ENCODE data around the gene NECTIN1. TPM values are rescaled to one million over a fixed set of nuclear protein-coding genes. Genes with fewer than 3 reads are reported as not detected.

NECTIN1 gene
- total RNA-seq, 2 experiments from 2014 or later, result 5.8 to 14.3 TPM

GRCh38 chr11:119652907-119653659, 75.9 kb downstream of the NECTIN1 start:
- no peak for TF ChIP-seq EZH2phosphoT487 (IDR thresholded peaks at IDR 0.05; ENCODE audit: borderline replicate concordance, low read depth, low read length)
- POLR2A ChIA-PET, result interaction anchor here (0.8 kb wide), 1 partner anchor 41 kb away, joined by 4 read pairs; no protein-coding TSS in a partner anchor

GRCh38 chr11:119651802-119652584, 77.0 kb downstream of the NECTIN1 start:
- POLR2A ChIA-PET, result no interaction called here
- Histone ChIP-seq H3K9me2 (ENCODE audit: insufficient read depth, low read length) (no peaks in the 10 kb centered on the region), H3K4me1 (ENCODE audit: insufficient read depth, low read length, poor library complexity, severe bottlenecking) (no peaks in the 10 kb centered on the region), H2AFZ (ENCODE audit: low read length) (no peak overlapping the region), H3K36me3 (ENCODE audit: insufficient read depth, low read length) (no peaks in the 10 kb centered on the region), H3K4me3 (ENCODE audit: low read depth, low read length, poor library complexity, severe bottlenecking) (no peak overlapping the region), H3K27ac (ENCODE audit: low read depth, low read length, poor library complexity, severe bottlenecking) (no peak overlapping the region), H3K9me3 (ENCODE audit: low read length) (no peaks in the 10 kb centered on the region), H3K4me2 (ENCODE audit: low read length) (no peak overlapping the region), H3K79me2 (ENCODE audit: insufficient read depth, low read depth, low read length) (no peaks in the 10 kb centered on the region), H4K20me1 (ENCODE audit: insufficient read depth, low read length) (no peaks in the 10 kb centered on the region)
- BruUV-seq (replicated peaks), result no TSS peak
- DNase-seq (ENCODE audit: low spot score), result no peak
- intact Hi-C loops (cut with micrococcal nuclease; ENCODE audit: unreplicated experiment), result no loop called here
- TF ChIP-seq EZH2phosphoT487 (IDR thresholded peaks at IDR 0.05; ENCODE audit: borderline replicate concordance, low read depth, low read length) (no peak), CTCF (conservative IDR thresholded peaks at IDR 0.05; ENCODE audit: low read length) (no peak)
- CTCF ChIA-PET (ENCODE audit: unreplicated experiment), result no interaction called here

More at GRCh38 chr11:119652907-119653659, 75.9 kb downstream of the NECTIN1 start:
- Histone ChIP-seq H3K4me1 (ENCODE audit: insufficient read depth, low read length, poor library complexity, severe bottlenecking) (no peaks in the 10 kb centered on the region), H3K36me3 (ENCODE audit: insufficient read depth, low read length) (no peaks in the 10 kb centered on the region), H3K79me2 (ENCODE audit: insufficient read depth, low read depth, low read length) (no peaks in the 10 kb centered on the region), H3K9me2 (ENCODE audit: insufficient read depth, low read length) (no peaks in the 10 kb centered on the region), H3K9me3 (ENCODE audit: low read length) (no peaks in the 10 kb centered on the region), H2AFZ (ENCODE audit: low read length) (no peak overlapping the region), H3K27ac (ENCODE audit: low read depth, low read length, poor library complexity, severe bottlenecking) (no peak overlapping the region), H3K4me3 (ENCODE audit: low read depth, low read length, poor library complexity, severe bottlenecking) (no peak overlapping the region), H4K20me1 (ENCODE audit: insufficient read depth, low read length) (no peaks in the 10 kb centered on the region), H3K4me2 (ENCODE audit: low read length) (no peak overlapping the region)
- BruUV-seq (replicated peaks), result no TSS peak
- DNase-seq (ENCODE audit: low spot score), result no peak
- intact Hi-C loops (cut with micrococcal nuclease; ENCODE audit: unreplicated experiment), result no loop called here
- CTCF ChIA-PET (ENCODE audit: unreplicated experiment), result no interaction called here

DNA sequence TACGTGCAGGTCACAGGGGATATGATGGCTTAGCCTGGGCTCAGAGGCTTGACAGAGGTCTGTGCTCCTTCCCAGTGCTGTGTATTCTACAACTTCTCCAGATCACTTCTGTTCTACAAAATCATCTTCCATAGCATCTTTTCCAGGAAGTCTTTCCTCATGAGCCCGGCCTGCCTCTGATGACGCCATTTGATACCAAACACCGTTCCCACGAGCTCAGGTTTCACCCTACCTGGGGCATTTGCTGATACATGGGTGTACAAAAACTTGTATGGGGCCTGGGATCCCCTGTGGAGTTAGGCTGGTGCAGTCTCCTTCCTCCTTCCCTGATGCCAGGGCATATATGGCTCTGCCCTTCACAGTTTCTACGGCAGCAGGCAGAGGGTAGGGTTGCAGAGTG, 78.7 kb downstream of the NECTIN1 start:
- Histone ChIP-seq H2AFZ (ENCODE audit: low read length) (no peak overlapping the region), H3K9me2 (ENCODE audit: insufficient read depth, low read length) (no peaks in the 10 kb centered on the region), H3K36me3 (ENCODE audit: insufficient read depth, low read length) (no peaks in the 10 kb centered on the region), H3K79me2 (ENCODE audit: insufficient read depth, low read depth, low read length) (no peaks in the 10 kb centered on the region), H3K4me2 (ENCODE audit: low read length) (no peak overlapping the region), H3K9me3 (ENCODE audit: low read length) (no peaks in the 10 kb centered on the region), H3K4me3 (ENCODE audit: low read depth, low read length, poor library complexity, severe bottlenecking) (no peak overlapping the region), H3K4me1 (ENCODE audit: insufficient read depth, low read length, poor library complexity, severe bottlenecking) (no peaks in the 10 kb centered on the region), H4K20me1 (ENCODE audit: insufficient read depth, low read length) (no peaks in the 10 kb centered on the region), H3K27ac (ENCODE audit: low read depth, low read length, poor library complexity, severe bottlenecking) (no peak overlapping the region)
- ChIA-PET CTCF (ENCODE audit: unreplicated experiment) (no interaction called here), POLR2A (no interaction called here)
- intact Hi-C loops (cut with micrococcal nuclease; ENCODE audit: unreplicated experiment), result no loop called here
- TF ChIP-seq EZH2phosphoT487 (IDR thresholded peaks at IDR 0.05; ENCODE audit: borderline replicate concordance, low read depth, low read length) (no peak), CTCF (conservative IDR thresholded peaks at IDR 0.05; ENCODE audit: low read length) (no peak)
- DNase-seq (ENCODE audit: low spot score), result no peak
- BruUV-seq (replicated peaks), result no TSS peak

Measured in OCI-LY7 (cell line).